Kidney (tissue), 14 donors: ENCODE results near the gene LUZP1. TPM values are rescaled to one million over a fixed set of nuclear protein-coding genes. Genes with fewer than 3 reads are reported as not detected.

ENCODE experiments used
- DNase-seq, 5 donors: peaks; one replicate each; pipeline ENCODE4 v3.0.0-alpha.2; 2013 to 2020
- FAIRE-seq: peaks from 2 replicates; lab custom pipeline; 2012; peaks lifted over from hg19 to GRCh38; lab: Jason Lieb, UNC
- H3K27ac ChIP-seq, 2 donors: one replicate each; pipeline ENCODE4 v1.7.0; 2013; ENCODE audit warnings: low read depth in 2 of 2, low read length in 2 of 2, inconsistent platforms in 1 of 2
- H3K27me3 ChIP-seq: one replicate; pipeline ENCODE4 v1.7.1; 2013; ENCODE audit warnings: low read length, inconsistent platforms; ENCODE audit not compliant: control insufficient read depth, insufficient read depth
- H3K36me3 ChIP-seq, 3 donors: one replicate each; pipeline versions ENCODE4 v1.7.0 to v1.7.1; 2013; ENCODE audit warnings: low read length in 3 of 3, control low read depth in 1 of 3, inconsistent platforms in 1 of 3; ENCODE audit not compliant: insufficient read depth in 3 of 3, control insufficient read depth in 2 of 3
- H3K4me1 ChIP-seq, 3 donors: one replicate each; pipeline versions ENCODE4 v1.7.0 to v1.7.1; 2013; ENCODE audit warnings: low read length in 3 of 3, inconsistent platforms in 1 of 3, low read depth in 1 of 3; ENCODE audit not compliant: control insufficient read depth in 2 of 3, insufficient read depth in 2 of 3
- H3K4me3 ChIP-seq, 3 donors: one replicate each; pipeline versions ENCODE4 v1.7.0 to v1.8.1; 2013; ENCODE audit warnings: low read length in 3 of 3, control low read depth in 1 of 3, inconsistent platforms in 1 of 3
- H3K9ac ChIP-seq, 3 donors: one replicate each; pipeline versions ENCODE4 v1.7.0 to v1.7.1; 2013; ENCODE audit warnings: low read length in 3 of 3, control low read depth in 1 of 3, inconsistent platforms in 1 of 3
- H3K9me3 ChIP-seq, 3 donors: one replicate each; pipeline versions ENCODE4 v1.7.0 to v1.7.1; 2013; ENCODE audit warnings: low read length in 3 of 3, control low read depth in 1 of 3, inconsistent platforms in 1 of 3; ENCODE audit not compliant: control insufficient read depth in 2 of 3, insufficient read depth in 1 of 3
- intact Hi-C: fragments of 100-400 bp; cut with DNase I; formaldehyde crosslinking; loops from one replicate; pipeline ENCODE4 v1.11.1; 2022
- polyA plus RNA-seq: library from polyadenylated mRNA; stranded (reverse); fragments of 350-450 nt; fragmentation: Illumina TruSeq; extraction: RNeasy Lipid Tissue Mini Kit (QIAGEN cat#74804); gene quantifications from one replicate; pipeline ENCODE4 v1.2.3, GENCODE V29; 2014; ENCODE audit warnings: low read depth, low replicate concordance; ENCODE audit not compliant: insufficient read depth
- total RNA-seq: library from RNA; stranded (reverse); fragmentation: NEBNext Ultra II Directional; extraction: Animal tissue kit (Norgen Biotek cat#: 25700); gene quantifications from one replicate; pipeline ENCODE4 v1.2.1, GENCODE V29; 2021
- TF ChIP-seq, protein P1 (sequence below): IDR thresholded peaks from 3 replicates; pipeline ENCODE4 v1.5.1; 2012; ENCODE audit warnings: mild to moderate bottlenecking, moderate library complexity, borderline replicate concordance; ENCODE audit not compliant: insufficient read depth; ENCODE audit errors: extremely low read depth
- donor health status: control.
- donor health status: control.
- donor health status: control.
- donor health status: control.
- donor health status: control.
- donor health status: DM: yes; HTN: yes; CAD: no.
- donor health status: Normal renal cell carcinoma (clear cell type).

The LUZP1 gene
- total and polyA plus RNA-seq, 2 donors from 2014 or later, result 6.7 to 39.0 TPM

DNA sequence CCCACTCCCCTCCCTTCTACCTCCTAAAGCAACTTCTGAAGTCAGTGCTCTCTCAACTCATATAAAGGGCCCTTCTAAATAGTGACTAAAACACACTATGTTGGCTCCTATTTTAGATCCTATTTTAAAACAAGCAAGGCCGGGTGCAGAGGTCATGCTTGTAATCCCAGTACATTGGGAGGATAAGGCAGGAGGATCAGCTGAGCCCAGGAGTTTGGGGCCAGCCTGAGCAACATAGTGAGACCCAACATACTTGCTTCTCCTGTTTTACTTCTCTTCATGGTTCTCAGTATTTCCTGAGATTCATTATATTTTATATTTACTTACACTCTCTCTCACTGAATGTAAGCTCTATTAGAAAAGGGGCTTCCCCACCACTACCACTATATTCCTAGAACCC lies 42.5 kb downstream of the LUZP1 start:
- no peaks in the 10 kb centered on the region for H3K9me3 ChIP-seq
- no peak for FAIRE-seq
- H3K27ac ChIP-seq, result no peak overlapping the region
- no peak for DNase-seq
- H3K9ac ChIP-seq, result no peak overlapping the region
- H3K27me3 ChIP-seq, result no peaks in the 10 kb centered on the region
- intact Hi-C loops, result no loop called here
- TF ChIP-seq, protein P1, sequence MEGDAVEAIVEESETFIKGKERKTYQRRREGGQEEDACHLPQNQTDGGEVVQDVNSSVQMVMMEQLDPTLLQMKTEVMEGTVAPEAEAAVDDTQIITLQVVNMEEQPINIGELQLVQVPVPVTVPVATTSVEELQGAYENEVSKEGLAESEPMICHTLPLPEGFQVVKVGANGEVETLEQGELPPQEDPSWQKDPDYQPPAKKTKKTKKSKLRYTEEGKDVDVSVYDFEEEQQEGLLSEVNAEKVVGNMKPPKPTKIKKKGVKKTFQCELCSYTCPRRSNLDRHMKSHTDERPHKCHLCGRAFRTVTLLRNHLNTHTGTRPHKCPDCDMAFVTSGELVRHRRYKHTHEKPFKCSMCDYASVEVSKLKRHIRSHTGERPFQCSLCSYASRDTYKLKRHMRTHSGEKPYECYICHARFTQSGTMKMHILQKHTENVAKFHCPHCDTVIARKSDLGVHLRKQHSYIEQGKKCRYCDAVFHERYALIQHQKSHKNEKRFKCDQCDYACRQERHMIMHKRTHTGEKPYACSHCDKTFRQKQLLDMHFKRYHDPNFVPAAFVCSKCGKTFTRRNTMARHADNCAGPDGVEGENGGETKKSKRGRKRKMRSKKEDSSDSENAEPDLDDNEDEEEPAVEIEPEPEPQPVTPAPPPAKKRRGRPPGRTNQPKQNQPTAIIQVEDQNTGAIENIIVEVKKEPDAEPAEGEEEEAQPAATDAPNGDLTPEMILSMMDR, result no peak
- H3K4me1 ChIP-seq, result peaks cover 7 to 24% (median 14%) of the 10 kb centered on the region in 3 donors
- no peak overlapping the region for H3K4me3 ChIP-seq
- no peaks in the 10 kb centered on the region for H3K36me3 ChIP-seq

DNA sequence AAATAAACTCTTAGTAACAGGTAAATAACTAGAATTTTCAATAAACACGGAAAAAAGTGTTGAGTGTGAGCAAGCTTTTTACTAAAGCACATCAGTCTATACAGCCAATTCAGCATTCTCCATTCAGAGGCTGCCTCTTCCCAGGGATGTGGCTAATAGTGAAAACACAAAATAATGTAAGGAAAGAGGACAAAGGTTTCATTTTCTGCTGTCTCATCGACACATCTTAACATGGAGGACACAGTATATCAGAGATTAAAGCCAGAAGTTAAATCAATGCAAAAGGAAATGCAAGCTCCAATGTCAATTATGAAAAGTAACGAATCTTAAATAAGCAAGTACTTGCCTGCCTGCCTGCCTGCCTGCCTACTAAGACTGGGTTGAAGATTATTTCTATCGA lies 43.2 kb downstream of the LUZP1 start:
- TF ChIP-seq, protein P1, result no peak
- Histone ChIP-seq H3K27me3 (no peaks in the 10 kb centered on the region), H3K9me3 (no peaks in the 10 kb centered on the region), H3K36me3 (no peaks in the 10 kb centered on the region), H3K27ac (no peak overlapping the region), H3K9ac (no peak overlapping the region), H3K4me3 (no peak overlapping the region), H3K4me1 (peaks cover 7 to 24% (median 14%) of the 10 kb centered on the region in 3 donors)
- FAIRE-seq, result no peak
- DNase-seq, result no peak
- intact Hi-C loops, result no loop called here

- no peaks in the 10 kb centered on the region for H3K27me3 ChIP-seq
- no peaks in the 10 kb centered on the region for H3K36me3 ChIP-seq
- peaks cover 7 to 29% (median 16%) of the 10 kb centered on the region in 3 donors for H3K4me1 ChIP-seq
- H3K9me3 ChIP-seq, result no peaks in the 10 kb centered on the region
- no peak overlapping the region for H3K4me3 ChIP-seq
- TF ChIP-seq, protein P1, result no peak
- FAIRE-seq (no peak), DNase-seq (no peak)
- intact Hi-C loops, result no loop called here
- no peak overlapping the region for H3K9ac ChIP-seq
- H3K27ac ChIP-seq, result peak overlapping the region in 1 of 2 donors; percentile 32
Measured at GRCh38 chr1:23124259-23125026, 44.2 kb downstream of the LUZP1 start.
